Mesenchymal stem cell (in vitro differentiated cells and primary cell): ENCODE results near the gene HOXC4.
A peak's percentile ranks its signal among the peaks of the same experiment; 100 is the strongest.
"Not testable (repeated sequence)": the region's sequence is repeated elsewhere in the genome, so short reads cannot be mapped to it uniquely, and the experiment has no call there.

ENCODE experiments used
- DNase-seq: peaks from one replicate; pipeline ENCODE4 v3.0.0-alpha.2; 2013
- H2AFZ ChIP-seq: one replicate; pipeline ENCODE4 v1.6.1; 2013; ENCODE audit warnings: low read depth, mild to moderate bottlenecking, control low read depth, inconsistent platforms, low read length, moderate library complexity
- H2AK5ac ChIP-seq: 2 replicates; pipeline ENCODE4 v1.6.1; 2013; ENCODE audit warnings: low read length, moderate library complexity, mild to moderate bottlenecking, inconsistent platforms; ENCODE audit not compliant: severe bottlenecking
- H2BK120ac ChIP-seq: one replicate; pipeline ENCODE4 v1.6.1; 2013; ENCODE audit warnings: low read depth, mild to moderate bottlenecking, inconsistent platforms, low read length, moderate library complexity
- H2BK12ac ChIP-seq, 2 experiments: one replicate each; pipeline ENCODE4 v1.6.1; 2013; ENCODE audit warnings: inconsistent platforms in 2 of 2, low read length in 2 of 2, mild to moderate bottlenecking in 2 of 2, moderate library complexity in 2 of 2, control low read depth in 1 of 2
- H2BK15ac ChIP-seq: one replicate; pipeline ENCODE4 v1.6.1; 2013; ENCODE audit warnings: mild to moderate bottlenecking, low read depth, inconsistent platforms; ENCODE audit not compliant: poor library complexity, severe bottlenecking
- H2BK5ac ChIP-seq: 2 replicates; pipeline ENCODE4 v1.6.1; 2013; ENCODE audit warnings: low read depth, mild to moderate bottlenecking, low read length, control low read depth, inconsistent platforms; ENCODE audit not compliant: poor library complexity, severe bottlenecking
- H3K14ac ChIP-seq, 2 experiments: one replicate each; pipeline ENCODE4 v1.6.1; 2013; ENCODE audit warnings: inconsistent platforms in 2 of 2, low read length in 2 of 2, control low read depth in 1 of 2, mild to moderate bottlenecking in 1 of 2, moderate library complexity in 1 of 2
- H3K18ac ChIP-seq, 2 experiments: one replicate each; pipeline ENCODE4 v1.6.1; 2013; ENCODE audit warnings: inconsistent platforms in 2 of 2, low read length in 2 of 2, control low read depth in 1 of 2, low read depth in 1 of 2, mild to moderate bottlenecking in 1 of 2
- H3K23ac ChIP-seq, 2 experiments: one replicate each; pipeline ENCODE4 v1.6.1; 2013; ENCODE audit warnings: inconsistent platforms in 2 of 2, low read length in 2 of 2, mild to moderate bottlenecking in 2 of 2, moderate library complexity in 2 of 2, control low read depth in 1 of 2
- H3K27ac ChIP-seq: 2 replicates; pipeline ENCODE4 v1.5.1; 2013; ENCODE audit warnings: mild to moderate bottlenecking, moderate library complexity, low read length, control low read depth, inconsistent platforms; ENCODE audit not compliant: poor library complexity, severe bottlenecking
- H3K27me3 ChIP-seq, 2 experiments: 2 replicates each; pipeline versions ENCODE4 v1.6.1 to v1.7.0; 2013; ENCODE audit warnings: low read length in 2 of 2, mild to moderate bottlenecking in 2 of 2, moderate library complexity in 2 of 2, control low read depth in 1 of 2, inconsistent platforms in 1 of 2; ENCODE audit not compliant: control insufficient read depth in 1 of 2, insufficient read depth in 1 of 2
- H3K36me3 ChIP-seq, 2 experiments: 2 replicates each; pipeline versions ENCODE4 v1.6.1 to v1.7.0; 2013; ENCODE audit warnings: low read length in 2 of 2, control low read depth in 1 of 2, inconsistent platforms in 1 of 2, low read depth in 1 of 2, mild to moderate bottlenecking in 1 of 2; ENCODE audit not compliant: insufficient read depth in 2 of 2, control insufficient read depth in 1 of 2
- H3K4ac ChIP-seq, 2 experiments: one replicate each; pipeline ENCODE4 v1.6.1; 2013; ENCODE audit warnings: inconsistent platforms in 2 of 2, low read length in 2 of 2, mild to moderate bottlenecking in 2 of 2, moderate library complexity in 2 of 2, control low read depth in 1 of 2, low read depth in 1 of 2
- H3K4me1 ChIP-seq: 2 replicates; pipeline ENCODE4 v1.6.1; 2013; ENCODE audit warnings: low read depth, low read length, control low read depth; ENCODE audit not compliant: control insufficient read depth, insufficient read depth
- H3K4me2 ChIP-seq: 2 replicates; pipeline ENCODE4 v1.6.1; 2013; ENCODE audit warnings: low read length, mild to moderate bottlenecking, inconsistent platforms; ENCODE audit not compliant: poor library complexity, severe bottlenecking
- H3K4me3 ChIP-seq, 2 experiments: 2 replicates each; pipeline versions ENCODE4 v1.5.1 to v1.7.0; 2013; ENCODE audit warnings: low read length in 2 of 2, mild to moderate bottlenecking in 2 of 2, control low read depth in 1 of 2, low read depth in 1 of 2; ENCODE audit not compliant: insufficient read depth in 1 of 2
- H3K79me1 ChIP-seq: replicated peaks from 2 replicates; pipeline ENCODE4 v1.6.1; 2013; ENCODE audit warnings: mild to moderate bottlenecking, control low read depth, low read length, inconsistent platforms; ENCODE audit not compliant: poor library complexity, severe bottlenecking
- H3K9ac ChIP-seq: 2 replicates; pipeline ENCODE4 v1.7.0; 2013; ENCODE audit warnings: mild to moderate bottlenecking, low read length, moderate library complexity
- H3K9me3 ChIP-seq: 2 replicates; pipeline ENCODE4 v1.7.0; 2013; ENCODE audit warnings: mild to moderate bottlenecking, low read length; ENCODE audit not compliant: control insufficient read depth
- H4K8ac ChIP-seq: one replicate; pipeline ENCODE4 v1.6.1; 2013; ENCODE audit warnings: inconsistent platforms, mild to moderate bottlenecking, low read length, moderate library complexity
- H4K91ac ChIP-seq: one replicate; pipeline ENCODE4 v1.6.1; 2013; ENCODE audit warnings: mild to moderate bottlenecking, low read length, inconsistent platforms
- WGBS: methylation state at CpG from one replicate; pipeline ENCODE4 v1.1.7; 2013; ENCODE audit warnings: mixed read lengths; 5-methylcytosine and 5-hydroxymethylcytosine counted together

The HOXC4 gene

GRCh38 chr12:54041097-54041690 lies 12.4 kb upstream of the HOXC4 start:
- Histone ChIP-seq H3K36me3 (peaks cover 0 to 5% of the 10 kb centered on the region in 2 experiments), H3K4me3 (no peak overlapping the region), H3K18ac (no peak overlapping the region), H3K9me3 (no peaks in the 10 kb centered on the region), H3K4me1 (peaks cover 14% of the 10 kb centered on the region), H2AK5ac (no peak overlapping the region), H4K8ac (no peak overlapping the region), H3K27me3 (peaks cover 0 to 21% of the 10 kb centered on the region in 2 experiments), H3K4me2 (no peak overlapping the region), H3K23ac (no peak overlapping the region), H2BK15ac (no peak overlapping the region), H3K14ac (no peak overlapping the region), H4K91ac (no peak overlapping the region), H2AFZ (no peak overlapping the region), H2BK120ac (no peak overlapping the region), H3K9ac (no peak overlapping the region), H2BK5ac (no peak overlapping the region), H3K79me1 (peaks cover 48% of the 10 kb centered on the region), H3K27ac (no peak overlapping the region), H2BK12ac (no peak overlapping the region), H3K4ac (no peak overlapping the region)
- DNase-seq: no peak
- WGBS: 81% methylated on average over 2 of the region's 2 CpGs

DNA sequence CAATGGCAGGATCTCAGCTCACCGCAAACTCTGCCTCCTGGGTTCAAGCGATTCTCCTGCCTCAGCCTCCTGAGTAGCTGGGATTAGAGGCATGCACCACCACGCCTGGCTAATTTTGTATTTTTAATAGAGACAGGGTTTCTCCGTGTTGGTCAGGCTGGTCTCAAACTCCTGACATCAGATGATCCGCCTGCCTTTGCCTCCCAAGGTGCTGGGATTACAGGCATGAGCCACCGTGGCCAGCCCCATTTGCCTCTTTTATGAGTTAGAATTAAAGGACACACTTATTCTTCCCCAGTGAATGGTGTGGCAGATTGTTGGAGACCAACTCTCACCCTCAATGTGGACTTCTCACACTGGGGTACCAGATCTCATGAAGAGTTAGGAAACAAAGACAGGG lies 11.6 kb upstream of the HOXC4 start:
- not testable (repeated sequence) for H2BK12ac ChIP-seq, H4K8ac ChIP-seq, H2BK15ac ChIP-seq, H2BK120ac ChIP-seq, H3K36me3 ChIP-seq, H3K4ac ChIP-seq, H2AK5ac ChIP-seq, H3K9me3 ChIP-seq, H2BK5ac ChIP-seq, H3K4me3 ChIP-seq, H3K9ac ChIP-seq, H3K23ac ChIP-seq, DNase-seq, H3K4me2 ChIP-seq, H4K91ac ChIP-seq, H3K14ac ChIP-seq, H3K27ac ChIP-seq, H2AFZ ChIP-seq, H3K18ac ChIP-seq
- peaks cover 53% of the 10 kb centered on the region for H3K79me1 ChIP-seq
- H3K4me1 ChIP-seq: peaks cover 13% of the 10 kb centered on the region
- peaks cover 0 to 29% of the 10 kb centered on the region in 2 experiments for H3K27me3 ChIP-seq
- WGBS: 84% methylated on average over 5 of the region's 6 CpGs

GRCh38 chr12:54042970-54043853 lies 10.4 kb upstream of the HOXC4 start:
- no peak overlapping the region for H4K8ac ChIP-seq
- no peak overlapping the region for H3K14ac ChIP-seq
- no peak overlapping the region for H2BK15ac ChIP-seq
- DNase-seq: no peak
- H3K9me3 ChIP-seq: no peaks in the 10 kb centered on the region
- H3K4me3 ChIP-seq: no peak overlapping the region
- H4K91ac ChIP-seq: no peak overlapping the region
- H3K79me1 ChIP-seq: peaks cover 55% of the 10 kb centered on the region
- no peak overlapping the region for H2BK120ac ChIP-seq
- H2AK5ac ChIP-seq: no peak overlapping the region
- no peak overlapping the region for H3K4ac ChIP-seq
- H3K4me2 ChIP-seq: no peak overlapping the region
- no peak overlapping the region for H3K27ac ChIP-seq
- H2BK12ac ChIP-seq: no peak overlapping the region
- H3K4me1 ChIP-seq: peaks cover 15% of the 10 kb centered on the region
- H3K23ac ChIP-seq: no peak overlapping the region
- peak overlapping the region; percentile 40 for H3K9ac ChIP-seq
- H3K36me3 ChIP-seq: peaks cover 5 to 19% of the 10 kb centered on the region in 2 experiments
- H3K27me3 ChIP-seq: peaks cover 0 to 38% of the 10 kb centered on the region in 2 experiments
- no peak overlapping the region for H2BK5ac ChIP-seq
- H3K18ac ChIP-seq: no peak overlapping the region
- 48% methylated on average over 5 of the region's 6 CpGs for WGBS
- no peak overlapping the region for H2AFZ ChIP-seq

DNA sequence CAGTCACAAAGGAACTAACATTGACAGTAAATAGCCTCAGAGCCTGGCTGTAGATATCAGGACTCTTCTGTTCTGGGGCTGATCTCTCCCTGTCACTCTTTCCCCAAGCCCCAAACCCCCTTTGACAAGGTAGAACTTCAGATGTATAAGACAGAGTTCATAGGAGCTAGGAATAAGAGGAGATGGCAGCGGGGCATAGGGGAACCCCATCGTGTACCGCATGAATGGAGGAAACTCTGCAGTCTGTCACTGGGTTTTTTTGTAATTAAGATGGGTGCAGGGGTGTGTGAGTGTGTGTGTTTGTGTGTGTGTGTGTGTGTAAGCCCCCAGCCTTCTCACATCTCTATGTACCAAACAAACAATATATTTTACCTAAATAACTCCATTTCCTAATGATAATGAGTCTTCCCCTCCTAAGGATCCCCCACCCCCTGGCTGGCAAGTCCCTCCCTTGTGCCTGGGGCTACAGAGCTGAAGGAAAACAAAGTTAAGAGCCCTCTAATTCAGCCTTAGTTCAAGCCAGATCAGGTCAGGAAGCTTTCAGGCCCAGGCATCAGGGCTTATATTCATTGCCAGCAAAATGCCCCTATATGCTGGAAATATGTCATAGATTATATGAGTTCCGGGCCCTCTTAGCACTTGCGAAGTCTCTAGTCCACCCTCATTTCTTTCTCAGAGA lies 9.1 kb upstream of the HOXC4 start:
- H2BK120ac ChIP-seq: no peak overlapping the region
- H3K27ac ChIP-seq: no peak overlapping the region
- H4K91ac ChIP-seq: no peak overlapping the region
- no peak overlapping the region for H3K4me3 ChIP-seq
- H3K9me3 ChIP-seq: no peaks in the 10 kb centered on the region
- no peak overlapping the region for H4K8ac ChIP-seq
- peaks cover 0 to 45% of the 10 kb centered on the region in 2 experiments for H3K27me3 ChIP-seq
- DNase-seq: no peak
- peaks cover 52% of the 10 kb centered on the region for H3K79me1 ChIP-seq
- H2AK5ac ChIP-seq: no peak overlapping the region
- H3K4ac ChIP-seq: no peak overlapping the region
- H3K23ac ChIP-seq: no peak overlapping the region
- no peak overlapping the region for H3K4me2 ChIP-seq
- H2BK12ac ChIP-seq: no peak overlapping the region
- 76% methylated on average over 2 of the region's 5 CpGs for WGBS
- H3K18ac ChIP-seq: no peak overlapping the region
- H3K14ac ChIP-seq: no peak overlapping the region
- H3K9ac ChIP-seq: peak overlapping the region; percentile 32
- H2BK15ac ChIP-seq: no peak overlapping the region
- peaks cover 5 to 14% of the 10 kb centered on the region in 2 experiments for H3K36me3 ChIP-seq
- H2AFZ ChIP-seq: no peak overlapping the region
- H2BK5ac ChIP-seq: no peak overlapping the region
- peaks cover 12% of the 10 kb centered on the region for H3K4me1 ChIP-seq
